ENCODE measurements around the gene MBOAT2. TPM values are rescaled to one million over a fixed set of nuclear protein-coding genes. Genes with fewer than 3 reads are reported as not detected.
"Not testable (repeated sequence)": the region's sequence is repeated elsewhere in the genome, so short reads cannot be mapped to it uniquely, and the experiment has no call there.

The MBOAT2 gene
- polyA plus RNA-seq, 4 donors: 51.1 to 71.5 (median 67.4) TPM

DNA sequence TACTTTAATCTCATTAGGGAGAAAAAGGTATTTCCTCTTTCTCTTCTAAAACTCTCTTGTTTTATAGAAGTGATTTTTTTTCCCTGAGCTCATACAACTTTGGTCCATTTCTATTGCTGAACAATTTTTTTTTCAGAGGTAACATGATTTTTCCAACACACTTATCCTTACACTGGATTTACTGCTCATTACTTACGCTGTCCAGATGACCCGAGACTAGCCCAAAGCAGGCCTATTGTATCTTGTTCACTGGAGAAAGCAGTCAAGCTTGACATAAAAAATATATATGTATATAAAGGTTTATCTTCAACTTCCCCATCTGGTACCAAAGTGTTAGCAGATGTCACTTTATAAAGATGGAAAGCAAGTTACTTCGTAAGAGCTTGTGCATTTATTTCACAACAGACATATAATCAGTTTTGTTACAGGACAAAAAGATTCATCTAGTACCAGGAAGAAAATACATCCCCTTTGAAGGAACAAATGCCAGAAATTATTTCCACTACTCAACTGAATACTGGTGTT is 95.7 kb downstream of the MBOAT2 start:
- no peak for DNase-seq (ENCODE audit: low read depth in 4 of 4, low spot score in 2 of 4)

GRCh38 chr2:8903924-8904323 is 99.6 kb downstream of the MBOAT2 start:
- not testable (repeated sequence) for DNase-seq (ENCODE audit: low read depth in 4 of 4, low spot score in 2 of 4)

DNA sequence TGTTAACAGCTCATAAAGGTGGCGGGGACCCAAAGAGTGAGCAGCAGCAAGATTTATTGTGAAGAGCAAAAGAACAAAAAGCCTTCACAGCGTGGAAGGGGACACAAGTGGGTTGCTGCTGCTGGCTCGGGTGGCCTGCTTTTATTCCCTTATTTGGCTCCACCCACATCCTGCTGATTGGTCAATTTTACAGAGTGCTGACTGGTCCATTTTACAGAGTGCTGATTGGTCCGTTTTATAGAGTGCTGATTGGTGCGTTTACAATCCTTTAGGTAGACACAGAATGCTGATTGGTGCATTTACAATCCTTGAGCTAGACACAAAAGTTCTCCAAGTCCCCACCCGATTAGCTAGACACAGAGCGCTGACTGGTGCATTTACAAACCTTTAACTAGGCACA is 100.7 kb downstream of the MBOAT2 start:
- not testable (repeated sequence) for DNase-seq (ENCODE audit: low read depth in 4 of 4, low spot score in 2 of 4)

DNA sequence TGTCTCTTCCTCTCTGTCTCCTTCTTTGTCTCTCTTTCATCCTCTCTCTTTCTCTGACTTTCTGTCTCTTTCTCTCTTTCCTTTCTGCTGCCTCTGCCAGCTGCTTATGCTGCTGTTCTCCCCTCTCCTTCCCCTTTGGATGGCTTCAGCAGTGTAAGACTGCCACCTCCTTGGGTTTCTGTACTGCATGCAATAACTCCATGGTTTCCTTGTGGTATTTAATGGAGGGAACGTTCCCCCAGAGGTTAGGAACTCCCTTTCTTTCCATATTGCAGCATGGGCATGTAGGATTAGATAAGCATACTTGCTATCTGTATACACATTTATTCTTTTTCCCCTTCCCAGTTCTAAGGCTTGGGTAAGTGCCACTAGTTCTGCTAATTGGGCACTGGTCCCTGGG is 106.3 kb downstream of the MBOAT2 start:
- not testable (repeated sequence) for DNase-seq (ENCODE audit: low read depth in 4 of 4, low spot score in 2 of 4)

DNA sequence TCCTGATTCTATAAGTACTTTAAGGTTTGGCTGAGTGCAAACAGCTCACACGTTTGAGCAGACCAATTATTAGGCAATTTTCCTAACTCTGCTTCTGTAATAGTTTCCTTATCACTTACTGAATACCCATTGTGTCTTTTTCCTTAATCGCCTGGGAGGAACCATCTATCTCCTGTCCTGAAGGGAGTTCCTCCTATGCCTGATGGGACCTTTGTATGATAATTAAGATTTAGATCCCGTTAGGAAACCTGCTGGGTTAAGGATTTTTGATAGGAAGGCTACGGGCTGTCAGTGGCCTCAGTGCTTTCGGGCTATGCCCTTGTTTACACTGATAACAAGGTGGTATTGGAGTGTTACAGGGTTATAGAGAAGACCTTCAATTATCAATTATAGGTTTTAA is 106.8 kb downstream of the MBOAT2 start:
- not testable (repeated sequence) for DNase-seq (ENCODE audit: low read depth in 4 of 4, low spot score in 2 of 4)

DNA sequence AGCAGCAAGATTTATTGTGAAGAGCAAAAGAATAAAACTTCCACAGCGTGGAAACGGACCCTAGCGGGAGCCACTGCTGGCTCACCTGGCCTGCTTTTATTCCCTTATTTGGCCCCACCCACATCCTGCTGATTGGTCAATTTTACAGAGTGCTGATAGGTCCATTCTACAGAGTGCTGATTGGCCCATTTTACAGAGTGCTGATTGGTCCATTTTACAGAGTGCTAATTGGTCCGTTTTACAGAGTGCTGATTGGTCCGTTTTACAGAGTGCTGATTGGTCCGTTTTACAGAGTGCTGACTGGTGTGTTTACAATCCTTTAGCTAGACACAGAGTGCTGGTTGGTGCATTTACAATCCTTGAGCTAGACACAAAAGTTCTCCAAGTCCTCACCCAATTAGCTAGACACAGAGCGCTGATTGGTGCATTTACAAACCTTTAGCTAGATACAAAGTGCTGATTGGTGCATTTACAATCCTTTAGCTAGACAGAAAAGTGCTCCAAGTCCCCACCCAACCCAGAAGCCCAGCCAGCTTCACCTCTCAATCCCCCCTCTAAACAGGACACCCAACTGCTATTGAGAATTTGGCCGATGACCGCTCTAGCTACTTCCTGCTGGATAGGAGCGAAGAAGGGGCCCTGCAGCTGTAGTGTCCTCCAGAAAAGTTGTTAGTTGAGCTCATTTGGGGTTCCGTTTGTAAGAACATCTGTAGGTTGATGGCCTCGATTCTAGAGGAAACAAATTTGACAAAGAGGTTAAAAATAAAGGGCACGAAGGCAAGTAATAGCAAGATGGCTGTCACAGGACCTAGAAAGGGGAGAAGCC is 108.2 kb downstream of the MBOAT2 start:
- DNase-seq (ENCODE audit: low read depth in 4 of 4, low spot score in 2 of 4): not testable (repeated sequence)

DNA sequence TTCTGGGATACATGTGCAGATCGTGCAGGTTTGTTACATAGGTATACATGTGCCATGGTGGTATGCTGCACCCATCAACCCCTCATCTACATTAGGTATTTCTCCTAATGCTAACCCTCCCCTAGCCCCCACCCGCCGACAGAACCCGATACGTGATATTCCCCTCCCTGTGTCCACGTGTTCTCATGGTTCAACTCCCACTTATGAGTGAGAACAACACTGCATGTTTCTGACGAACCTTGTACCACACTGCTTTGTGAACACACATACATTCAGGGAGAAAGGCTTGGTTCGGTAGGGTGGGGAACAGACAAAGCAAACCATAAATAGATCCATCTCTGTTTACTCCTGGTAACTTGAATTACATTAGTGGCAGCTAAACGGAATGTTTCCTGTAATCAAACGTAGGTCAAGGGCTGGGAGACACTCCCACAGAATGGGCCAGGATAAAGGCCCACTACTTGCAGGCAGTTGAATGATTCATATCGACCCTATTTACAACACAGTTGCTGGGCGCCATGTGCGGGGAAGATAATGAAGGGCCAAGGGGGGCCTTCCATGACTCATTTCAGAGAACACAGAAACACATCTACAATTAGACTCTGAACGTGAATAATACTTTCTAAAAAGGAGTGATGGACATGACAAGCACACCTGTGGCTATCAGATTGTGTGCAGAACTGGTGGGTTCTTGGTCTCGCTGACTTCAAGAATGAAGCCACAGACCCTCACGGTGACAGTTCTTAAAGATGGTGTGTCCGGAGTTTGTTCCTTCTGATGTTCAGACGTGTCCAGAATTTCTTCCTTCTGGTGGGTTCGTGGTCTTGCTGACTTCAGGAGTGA is 109.3 kb downstream of the MBOAT2 start:
- no peak for DNase-seq (ENCODE audit: low read depth in 4 of 4, low spot score in 2 of 4)

DNA sequence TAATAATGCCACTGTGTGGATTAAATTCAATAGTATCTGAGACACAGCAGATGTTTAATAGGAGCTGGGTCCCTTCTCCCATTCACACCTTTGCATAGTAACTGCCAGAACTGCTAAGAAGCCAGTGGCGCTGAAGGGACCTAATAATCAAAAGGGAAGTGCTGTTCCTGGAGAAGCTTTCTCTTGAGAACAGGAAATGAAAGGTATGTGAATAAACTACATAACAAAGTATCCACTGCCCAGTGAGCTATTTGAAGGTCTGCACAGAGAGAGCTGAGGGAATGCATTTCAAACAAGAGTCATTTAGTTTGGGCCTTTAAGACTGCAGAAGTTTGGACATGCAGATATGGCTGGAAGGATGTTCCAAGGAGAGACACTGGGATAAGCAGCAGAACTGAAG is 110.0 kb downstream of the MBOAT2 start:
- DNase-seq (ENCODE audit: low read depth in 4 of 4, low spot score in 2 of 4): no peak

DNA sequence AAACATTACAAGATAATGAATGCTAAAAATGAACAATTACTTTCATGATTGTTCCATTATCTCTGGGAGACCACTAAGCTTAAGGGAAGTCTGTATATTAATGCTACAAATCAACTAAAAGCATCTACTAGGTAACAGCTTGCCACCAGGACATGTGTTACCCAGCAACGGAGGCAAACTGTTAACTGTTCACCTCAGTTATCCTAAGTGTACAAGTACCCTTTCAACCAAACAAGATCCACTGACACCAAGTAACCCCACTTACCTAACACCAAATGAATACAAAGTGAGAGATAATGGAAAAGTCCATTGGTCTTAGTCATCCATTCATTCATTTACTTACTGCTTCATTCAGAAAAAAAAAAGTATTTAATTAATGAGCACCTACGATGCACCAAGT is 111.4 kb downstream of the MBOAT2 start:
- no peak for DNase-seq (ENCODE audit: low read depth in 4 of 4, low spot score in 2 of 4)

GRCh38 chr2:8889978-8890377 is 113.5 kb downstream of the MBOAT2 start:
- no peak for DNase-seq (ENCODE audit: low read depth in 4 of 4, low spot score in 2 of 4)

DNA sequence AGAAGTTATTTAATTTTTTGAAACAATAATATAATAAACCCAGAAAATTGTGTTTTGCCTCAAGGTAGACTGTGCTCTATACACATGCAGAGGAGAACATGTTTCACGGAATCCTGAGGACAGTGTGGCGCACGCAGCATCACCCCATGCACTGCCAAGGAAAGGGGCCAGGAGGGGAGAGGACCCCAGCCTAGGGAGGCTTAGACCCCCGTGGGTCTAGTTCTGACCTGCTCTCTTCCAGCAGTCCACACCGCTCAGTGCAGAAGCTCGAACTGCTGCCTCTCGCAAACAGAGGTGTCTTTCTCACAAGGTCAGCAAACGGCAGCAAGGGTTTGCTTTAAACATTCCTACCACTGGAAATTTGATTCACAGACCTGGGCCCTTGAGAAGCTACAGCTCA is 114.5 kb downstream of the MBOAT2 start:
- no peak for DNase-seq (ENCODE audit: low read depth in 4 of 4, low spot score in 2 of 4)

- no peak for DNase-seq (ENCODE audit: low read depth in 4 of 4, low spot score in 2 of 4)
Measured at GRCh38 chr2:8886876-8887275, 116.6 kb downstream of the MBOAT2 start.

- DNase-seq (ENCODE audit: low read depth in 4 of 4, low spot score in 2 of 4): no peak
Measured at GRCh38 chr2:8886202-8886518, 117.3 kb downstream of the MBOAT2 start.

GRCh38 chr2:8885449-8886201 is 117.9 kb downstream of the MBOAT2 start:
- no peak for DNase-seq (ENCODE audit: low read depth in 4 of 4, low spot score in 2 of 4)

- no peak for DNase-seq (ENCODE audit: low read depth in 4 of 4, low spot score in 2 of 4)
Measured at GRCh38 chr2:8884812-8885211, 118.7 kb downstream of the MBOAT2 start.

DNA sequence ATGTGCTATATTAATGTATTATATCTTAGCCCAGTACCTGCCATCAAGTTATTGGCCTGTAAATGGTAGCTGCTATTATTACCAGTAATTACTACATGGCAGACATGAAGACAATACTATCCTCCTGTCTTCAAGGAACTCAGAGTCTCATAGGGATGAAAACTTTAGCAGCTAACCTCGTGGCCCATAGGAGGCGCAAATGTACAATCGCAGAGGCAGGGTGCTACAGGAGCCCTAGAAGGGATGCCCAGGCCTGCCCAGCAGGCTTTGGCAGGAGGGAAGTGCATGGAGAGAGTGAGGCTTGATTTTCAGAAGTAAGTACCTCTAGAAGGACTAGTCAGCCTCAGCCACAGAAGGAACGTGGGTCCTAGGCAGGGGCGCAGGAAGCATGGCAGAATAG is 121.4 kb downstream of the MBOAT2 start:
- DNase-seq (ENCODE audit: low read depth in 4 of 4, low spot score in 2 of 4): no peak

DNA sequence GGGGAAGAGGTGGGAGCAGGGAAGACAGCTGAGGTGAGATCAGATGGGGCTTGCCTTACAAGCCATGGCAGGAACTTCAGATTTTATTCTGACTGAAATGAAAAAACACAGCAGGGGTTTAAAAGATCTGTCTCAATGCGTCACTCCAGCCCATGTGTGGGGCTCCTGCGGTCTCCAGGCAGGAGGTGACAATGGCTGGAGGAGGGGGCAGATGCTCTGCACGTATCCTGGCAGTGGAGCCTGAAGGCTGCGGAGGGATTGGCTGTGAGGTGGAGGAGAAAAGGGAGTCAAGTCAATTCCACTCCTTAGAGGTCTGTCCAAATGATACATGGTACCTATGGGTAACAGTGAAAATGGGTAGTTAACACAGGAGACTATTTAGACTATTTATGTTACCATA is 125.6 kb downstream of the MBOAT2 start:
- DNase-seq (ENCODE audit: low read depth in 4 of 4, low spot score in 2 of 4): no peak

GRCh38 chr2:8877332-8877731 is 126.2 kb downstream of the MBOAT2 start:
- no peak for DNase-seq (ENCODE audit: low read depth in 4 of 4, low spot score in 2 of 4)

GRCh38 chr2:8876628-8877027 is 126.9 kb downstream of the MBOAT2 start:
- no peak for DNase-seq (ENCODE audit: low read depth in 4 of 4, low spot score in 2 of 4)

DNA sequence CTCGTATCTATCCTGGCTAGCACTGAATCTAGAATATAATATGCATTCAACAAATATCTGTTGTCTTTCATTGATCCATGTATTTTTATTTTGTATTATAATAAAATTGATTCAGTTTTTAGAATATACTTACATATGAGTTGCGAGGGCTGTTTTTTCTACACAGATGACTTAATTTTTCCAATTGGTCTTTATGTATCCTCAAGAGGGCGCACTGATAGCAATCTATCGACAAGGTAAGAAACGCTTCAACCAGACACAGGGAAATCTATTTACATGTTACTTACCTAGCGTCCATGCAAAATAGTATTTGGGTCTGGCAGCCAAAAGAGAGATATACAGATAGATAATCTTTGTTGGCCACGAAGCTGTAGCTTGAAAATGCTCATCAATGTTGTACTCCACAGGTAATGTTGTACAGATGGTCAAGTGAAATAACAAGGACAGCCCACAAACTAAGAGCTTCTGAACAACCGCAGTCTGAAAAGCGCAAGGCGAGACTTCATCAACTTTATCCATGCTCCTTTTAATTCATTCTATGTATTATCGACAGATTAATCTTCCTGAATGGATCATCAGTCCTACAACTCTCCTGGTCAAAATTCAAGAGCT is 130.6 kb downstream of the MBOAT2 start:
- DNase-seq (ENCODE audit: low read depth in 4 of 4, low spot score in 2 of 4): no peak

- DNase-seq (ENCODE audit: low read depth in 4 of 4, low spot score in 2 of 4): no peak
Measured at GRCh38 chr2:8870441-8870840, 133.0 kb downstream of the MBOAT2 start.
